Sigmoid colon (tissue), 4 donors: ENCODE results near the gene ESRRA.

Source experiments
- CTCF ChIP-seq, 4 experiments: fragments of 450-650 bp in 3 of 4; fragments of 200-600 bp in 1 of 4; IDR thresholded peaks; one replicate each; pipeline ENCODE4 v1.5.1; 2016 to 2019; ENCODE audit warnings: antibody characterized with exemption in 4 of 4, mild to moderate bottlenecking in 3 of 4, moderate library complexity in 2 of 4
- POLR2AphosphoS5 ChIP-seq, 4 donors: sonication (generic); formaldehyde crosslinking; IDR thresholded peaks; one replicate each; pipeline ENCODE4 v1.6.1; 2017; ENCODE audit warnings: antibody characterized with exemption in 4 of 4

- TF ChIP-seq CTCF (IDR thresholded peaks at IDR 0.05) (no peak), POLR2AphosphoS5 (IDR thresholded peaks at IDR 0.05) (no peak)
These were observed 33.4 kb downstream of the ESRRA start for GRCh38 chr11:64338716-64339115.
